GM23338 (cell line): Measurements from ENCODE around the gene FAM118B. TPM values are rescaled to one million over a fixed set of nuclear protein-coding genes. Genes with fewer than 3 reads are reported as not detected.

Experiments used
- ATAC-seq: fragments of 200-7000 bp; cut with Tn5 transposase; 3 replicates; pipeline ENCODE4 v1.9.1; 2020
- DNase-seq: peaks from one replicate; pipeline ENCODE4 v3.0.0-alpha.2; 2015; ENCODE audit warnings: low spot score
- H2AFZ ChIP-seq: fragments of 200-600 bp; sonication (generic); 2 replicates; pipeline ENCODE4 v1.8.0; 2016; ENCODE audit warnings: antibody characterized with exemption, mild to moderate bottlenecking, moderate library complexity
- H3F3A ChIP-seq: fragments of 200-600 bp; sonication (generic); replicated peaks from 2 replicates; pipeline ENCODE4 v1.8.0; 2017; ENCODE audit warnings: antibody characterized with exemption, mixed run types, low read depth
- H3K27ac ChIP-seq: fragments of 200-600 bp; sonication (generic); 2 replicates; pipeline ENCODE4 v1.6.1; 2016; ENCODE audit warnings: low read depth
- H3K27me3 ChIP-seq: fragments of 200-600 bp; sonication (generic); 2 replicates; pipeline ENCODE4 v1.8.0; 2016; ENCODE audit warnings: mild to moderate bottlenecking, mixed run types, moderate library complexity; ENCODE audit not compliant: insufficient read depth
- H3K36me3 ChIP-seq: fragments of 200-600 bp; sonication (generic); 2 replicates; pipeline ENCODE4 v1.8.0; 2016; ENCODE audit warnings: mild to moderate bottlenecking; ENCODE audit not compliant: insufficient read depth
- H3K4me1 ChIP-seq: fragments of 200-600 bp; sonication (generic); 2 replicates; pipeline ENCODE4 v1.8.0; 2016; ENCODE audit warnings: mild to moderate bottlenecking, moderate library complexity; ENCODE audit not compliant: insufficient read depth
- H3K4me2 ChIP-seq: fragments of 200-600 bp; sonication (generic); 2 replicates; pipeline ENCODE4 v1.7.1; 2017; ENCODE audit warnings: mixed run types
- H3K4me3 ChIP-seq: fragments of 200-600 bp; sonication (generic); 2 replicates; pipeline ENCODE4 v1.6.1; 2016; ENCODE audit warnings: mixed run types
- H3K79me2 ChIP-seq: fragments of 200-600 bp; sonication (generic); replicated peaks from 2 replicates; pipeline ENCODE4 v1.8.0; 2017; ENCODE audit warnings: mild to moderate bottlenecking; ENCODE audit not compliant: insufficient read depth
- H3K9me2 ChIP-seq: fragments of 200-600 bp; sonication (generic); 2 replicates; pipeline ENCODE4 v1.8.0; 2017; ENCODE audit not compliant: insufficient read depth
- H4K20me1 ChIP-seq: fragments of 200-600 bp; sonication (generic); replicated peaks from 2 replicates; pipeline ENCODE4 v1.8.0; 2017; ENCODE audit warnings: mild to moderate bottlenecking; ENCODE audit not compliant: insufficient read depth
- H3K27ac Mint-ChIP-seq: 2 replicates; pipeline ENCODE4 v1.8.0; 2020; ENCODE audit warnings: inconsistent platforms, mild to moderate bottlenecking, moderate library complexity, mixed read lengths
- H3K27me3 Mint-ChIP-seq: 3 replicates; pipeline ENCODE4 v1.8.0; 2022; ENCODE audit warnings: low read depth, mild to moderate bottlenecking, moderate library complexity, mixed read lengths, inconsistent platforms; ENCODE audit not compliant: insufficient read depth, poor library complexity
- H3K36me3 Mint-ChIP-seq: 3 replicates; pipeline ENCODE4 v1.8.0; 2021; ENCODE audit warnings: low read depth, mild to moderate bottlenecking, inconsistent platforms, moderate library complexity, mixed read lengths
- H3K4me1 Mint-ChIP-seq: 3 replicates; pipeline ENCODE4 v1.8.0; 2020; ENCODE audit warnings: mild to moderate bottlenecking, inconsistent platforms, mixed read lengths
- H3K4me3 Mint-ChIP-seq: 3 replicates; pipeline ENCODE4 v1.8.0; 2021; ENCODE audit warnings: moderate library complexity, mild to moderate bottlenecking, inconsistent platforms, mixed read lengths
- H3K9me3 Mint-ChIP-seq: 3 replicates; pipeline ENCODE4 v1.8.0; 2020; ENCODE audit warnings: moderate library complexity, mild to moderate bottlenecking, inconsistent platforms, mixed read lengths
- CREB1 ChIP-seq: fragments of 250-450 bp; sonication (Bioruptor Pico); IDR thresholded peaks from 2 replicates; pipeline ENCODE4 v1.5.0; 2020; ENCODE audit warnings: low read depth, mild to moderate bottlenecking, moderate library complexity
- CTCF ChIP-seq, 2 experiments: fragments of 200-600 bp in 1 of 2; sonication (generic) in 1 of 2; conservative IDR thresholded peaks; 2 replicates each; pipeline versions ENCODE4 v1.5.1 to v1.6.1; 2016 to 2017; ENCODE audit warnings: antibody characterized with exemption in 2 of 2, low read depth in 2 of 2, mild to moderate bottlenecking in 2 of 2, moderate library complexity in 1 of 2
- ETS1 ChIP-seq: IDR thresholded peaks from 2 replicates; pipeline ENCODE4 v1.6.1; 2016; ENCODE audit warnings: antibody characterized with exemption
- EZH2 ChIP-seq: fragments of 200-600 bp; sonication (generic); IDR thresholded peaks from one replicate; pipeline ENCODE4 v1.8.0; 2017; ENCODE audit warnings: antibody characterized with exemption, mild to moderate bottlenecking, low read depth; ENCODE audit not compliant: unreplicated experiment
- EZH2phosphoT487 ChIP-seq: fragments of 200-600 bp; sonication (generic); IDR thresholded peaks from one replicate; pipeline ENCODE4 v1.8.1; 2018; ENCODE audit warnings: antibody characterized with exemption; ENCODE audit not compliant: unreplicated experiment
- JUNB ChIP-seq: IDR thresholded peaks from one replicate; pipeline ENCODE4 v1.6.1; 2016; ENCODE audit warnings: antibody characterized with exemption; ENCODE audit not compliant: unreplicated experiment
- REST ChIP-seq: IDR thresholded peaks from one replicate; pipeline ENCODE4 v1.6.1; 2018; ENCODE audit warnings: antibody characterized with exemption; ENCODE audit not compliant: unreplicated experiment
- ZNF114 ChIP-seq: fragments of 250-450 bp; sonication (Bioruptor Pico); IDR thresholded peaks from 2 replicates; pipeline ENCODE4 v1.5.0; 2020; ENCODE audit warnings: mild to moderate bottlenecking, moderate library complexity
- ZNF331 ChIP-seq: fragments of 250-450 bp; sonication (Bioruptor Pico); IDR thresholded peaks from 2 replicates; pipeline ENCODE4 v1.5.0; 2020; ENCODE audit warnings: low read depth, mild to moderate bottlenecking, moderate library complexity
- ZNF462 ChIP-seq: fragments of 250-450 bp; sonication (Bioruptor Pico); IDR thresholded peaks from 2 replicates; pipeline ENCODE4 v1.5.0; 2020; ENCODE audit warnings: mild to moderate bottlenecking, moderate library complexity
- polyA plus RNA-seq: library from polyadenylated mRNA; unstranded; fragments of >200 nt; fragmentation: Nextera tagmentation; extraction: Ambion mirVana; gene quantifications from 2 replicates; pipeline ENCODE4 v1.2.1, GENCODE V29; 2016
- total RNA-seq: library from RNA; depleted of rRNA; stranded (reverse); fragments of >200 nt; shearing (Covaris generic); gene quantifications from 2 replicates; pipeline ENCODE4 v1.2.3, GENCODE V29; 2014

FAM118B gene
- total and polyA plus RNA-seq, 2 experiments from 2014 or later: 33.7 to 43.4 TPM

- TF ChIP-seq CTCF (conservative IDR thresholded peaks at IDR 0.05; ENCODE audit: low read depth in 2 of 2): no peak
These were observed 44.1 kb upstream of the FAM118B start (continued) for GRCh38 chr11:126167488-126167887.

- Mint-ChIP-seq H3K27ac (no peak overlapping the region), H3K4me3 (no peak overlapping the region), H3K36me3 (no peaks in the 10 kb centered on the region), H3K27me3 (peaks cover 10% of the 10 kb centered on the region), H3K9me3 (no peaks in the 10 kb centered on the region), H3K4me1 (peaks cover 20% of the 10 kb centered on the region)
- no peak overlapping the region for H3K27ac ChIP-seq
- no peak for DNase-seq
- peaks cover 11% of the 10 kb centered on the region; the same call in 1 of the 2 replicates for H3K4me1 ChIP-seq
- H3K79me2 ChIP-seq: no peaks in the 10 kb centered on the region
- no peaks in the 10 kb centered on the region for H3F3A ChIP-seq
- H2AFZ ChIP-seq: 0 out of 2 replicates have a peak overlapping the region, but pooled peaks have one; percentile 28
- H3K9me2 ChIP-seq: 0 out of 2 replicates have a peak, but pooled peaks cover 3% of the 10 kb centered on the region
- H3K27me3 ChIP-seq: no peaks in the 10 kb centered on the region
- no peak overlapping the region for H3K4me3 ChIP-seq
- H3K36me3 ChIP-seq: no peaks in the 10 kb centered on the region
- no peaks in the 10 kb centered on the region for H4K20me1 ChIP-seq
- ATAC-seq: no peak
- H3K4me2 ChIP-seq: 0 out of 2 replicates have a peak overlapping the region, but pooled peaks have one; percentile 11
- TF ChIP-seq CTCF (conservative IDR thresholded peaks at IDR 0.05; ENCODE audit: low read depth in 2 of 2): no peak
- TF ChIP-seq JUNB: no peak
- TF ChIP-seq ETS1: no peak
- TF ChIP-seq ZNF331 (CRISPR knock-in tag): no peak
- TF ChIP-seq ZNF462 (CRISPR knock-in tag): no peak
- TF ChIP-seq REST: no peak
- TF ChIP-seq CREB1: no peak
- no peak for TF ChIP-seq EZH2
- TF ChIP-seq EZH2phosphoT487: no peak
- no peak for TF ChIP-seq ZNF114 (CRISPR knock-in tag)
These were observed 42.3 kb upstream of the FAM118B start for GRCh38 chr11:126169291-126169690.
